GM19240 (cell line): ENCODE results near the gene OTUD1.
"Not testable (repeated sequence)": the region's sequence is repeated elsewhere in the genome, so short reads cannot be mapped to it uniquely, and the experiment has no call there.

Source experiments
- DNase-seq: peaks from one replicate; pipeline ENCODE4 v3.0.0; 2011; ENCODE audit warnings: low spot score; ENCODE audit not compliant: insufficient read length

The OTUD1 gene, protein sequence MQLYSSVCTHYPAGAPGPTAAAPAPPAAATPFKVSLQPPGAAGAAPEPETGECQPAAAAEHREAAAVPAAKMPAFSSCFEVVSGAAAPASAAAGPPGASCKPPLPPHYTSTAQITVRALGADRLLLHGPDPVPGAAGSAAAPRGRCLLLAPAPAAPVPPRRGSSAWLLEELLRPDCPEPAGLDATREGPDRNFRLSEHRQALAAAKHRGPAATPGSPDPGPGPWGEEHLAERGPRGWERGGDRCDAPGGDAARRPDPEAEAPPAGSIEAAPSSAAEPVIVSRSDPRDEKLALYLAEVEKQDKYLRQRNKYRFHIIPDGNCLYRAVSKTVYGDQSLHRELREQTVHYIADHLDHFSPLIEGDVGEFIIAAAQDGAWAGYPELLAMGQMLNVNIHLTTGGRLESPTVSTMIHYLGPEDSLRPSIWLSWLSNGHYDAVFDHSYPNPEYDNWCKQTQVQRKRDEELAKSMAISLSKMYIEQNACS

DNA sequence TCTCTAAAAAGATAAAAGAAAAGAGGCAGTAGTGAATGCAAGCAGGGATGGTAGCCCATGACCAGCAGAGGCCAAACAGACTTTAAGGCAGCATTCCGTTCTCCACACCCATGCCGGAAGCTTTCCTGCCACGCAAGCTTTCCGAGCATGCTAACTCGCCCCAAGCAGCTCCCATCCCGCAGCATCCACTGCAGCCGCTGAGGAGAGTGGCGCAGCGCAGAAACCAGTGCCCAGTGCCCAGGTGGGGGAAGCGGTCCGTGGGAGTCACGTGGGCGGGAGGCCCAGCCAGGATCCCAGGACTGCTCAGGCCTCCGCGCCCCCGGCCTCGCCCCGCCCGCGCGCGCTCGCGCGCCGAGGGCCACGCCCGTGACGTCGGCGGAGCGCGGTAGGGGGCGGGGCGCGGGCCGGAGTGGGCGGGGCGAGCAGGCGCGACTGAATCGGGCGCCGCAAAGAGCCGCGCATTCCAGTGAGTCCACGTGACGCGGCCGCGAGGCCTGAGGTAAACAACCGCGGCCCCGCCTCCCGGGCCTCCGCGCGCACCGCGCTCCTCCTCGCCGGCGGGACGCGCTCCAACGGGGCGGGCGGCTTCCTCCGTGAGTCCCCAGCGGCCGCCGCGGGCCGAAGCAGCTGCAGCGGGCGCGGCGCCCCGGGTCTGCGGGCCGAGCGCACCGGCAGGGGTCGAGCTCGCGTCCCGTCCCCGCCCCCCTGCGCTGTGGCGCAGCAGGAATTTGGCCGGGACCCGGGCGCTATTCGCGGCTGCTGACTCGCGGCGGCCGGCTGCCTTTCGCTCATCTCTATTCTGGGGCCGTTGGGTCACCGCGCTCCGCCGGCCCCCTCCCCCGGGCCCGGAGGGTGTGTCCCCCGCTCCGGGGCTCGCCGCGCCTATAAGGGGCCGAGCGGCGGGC is at the start of gene OTUD1:
Gene OTUD1 (plus strand): TSS at position 529 of the 905 bp plus-strand sequence. CDS start 383 bp downstream, outside the sequence.
- DNase-seq: peak; percentile 77

DNA sequence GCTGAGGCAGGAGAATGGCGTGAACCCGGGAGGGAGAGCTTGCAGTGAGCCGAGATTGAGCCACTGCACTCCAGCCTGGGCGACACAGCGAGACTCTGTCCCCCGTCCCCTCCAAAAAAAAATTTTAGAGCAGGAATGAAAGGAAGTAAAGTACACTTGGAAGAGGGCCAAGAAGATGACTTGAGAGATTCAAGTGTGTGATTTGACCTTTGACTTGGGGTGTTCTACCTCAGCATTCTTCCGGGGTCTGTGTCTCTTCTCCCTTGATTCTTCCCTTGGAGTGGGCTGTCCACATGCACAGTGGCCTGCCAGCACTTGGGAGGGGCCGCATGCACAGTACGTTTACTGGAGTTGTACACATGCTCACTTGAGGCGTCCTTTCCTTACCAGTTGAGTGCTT is 48.5 kb upstream of the OTUD1 start:
- not testable (repeated sequence) for DNase-seq

DNA sequence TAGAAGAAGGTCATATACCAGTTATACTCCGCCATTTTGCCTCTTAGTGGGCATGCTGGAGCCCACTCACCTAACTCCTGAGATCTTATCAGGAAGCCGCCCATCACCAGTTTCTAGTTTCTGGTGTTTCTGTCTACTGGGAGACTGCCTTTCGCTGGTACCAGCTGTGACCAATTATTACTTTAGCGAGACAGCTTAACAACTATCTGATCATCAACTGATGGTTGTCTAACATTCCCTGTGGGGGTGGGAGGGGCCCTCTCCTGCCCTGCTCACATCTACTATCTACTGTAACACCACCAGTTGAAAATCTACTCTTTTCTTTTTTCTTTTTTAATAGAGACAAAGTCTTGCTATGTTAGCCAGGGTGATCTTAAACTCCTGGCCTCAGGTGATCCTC is 48.1 kb upstream of the OTUD1 start:
- DNase-seq: no peak

DNA sequence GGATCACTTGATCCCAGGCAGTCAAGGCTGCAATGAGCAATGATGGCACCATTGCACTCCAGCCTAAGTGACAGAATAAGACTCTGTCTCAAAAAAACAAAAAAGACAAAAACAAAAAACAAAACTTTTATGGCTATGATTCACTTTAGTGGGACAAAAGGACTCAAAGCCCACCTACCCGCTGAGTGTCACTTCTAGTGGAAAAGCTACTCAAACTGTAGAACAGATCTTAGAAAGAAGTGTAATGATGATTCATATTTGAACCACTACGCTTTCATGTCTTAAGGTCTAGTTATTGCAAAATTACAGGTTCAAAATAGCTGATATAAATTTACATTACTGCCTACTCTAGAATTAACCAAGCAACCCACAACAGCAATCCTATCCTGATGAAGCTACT is 47.1 kb upstream of the OTUD1 start:
- DNase-seq: no peak

DNA sequence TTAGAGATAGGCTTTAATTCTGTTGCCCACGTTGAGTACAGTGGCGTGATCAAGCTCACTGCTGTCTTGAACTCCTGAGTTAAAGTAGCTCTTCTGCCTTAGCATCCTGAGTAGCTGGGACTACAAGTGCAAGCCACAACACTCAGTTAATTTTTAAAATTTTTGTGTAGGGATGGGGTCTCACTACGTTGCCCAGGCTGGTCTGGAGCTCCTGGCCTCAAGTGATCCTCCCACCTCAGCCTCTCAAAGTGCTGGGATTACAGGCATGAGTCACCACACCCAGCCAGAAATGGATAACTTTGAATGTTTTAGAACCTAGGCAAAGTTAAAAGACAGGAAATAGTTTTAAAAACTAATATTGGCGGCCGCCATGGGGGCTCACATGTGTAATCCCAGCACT is 43.9 kb upstream of the OTUD1 start:
- no peak for DNase-seq

DNA sequence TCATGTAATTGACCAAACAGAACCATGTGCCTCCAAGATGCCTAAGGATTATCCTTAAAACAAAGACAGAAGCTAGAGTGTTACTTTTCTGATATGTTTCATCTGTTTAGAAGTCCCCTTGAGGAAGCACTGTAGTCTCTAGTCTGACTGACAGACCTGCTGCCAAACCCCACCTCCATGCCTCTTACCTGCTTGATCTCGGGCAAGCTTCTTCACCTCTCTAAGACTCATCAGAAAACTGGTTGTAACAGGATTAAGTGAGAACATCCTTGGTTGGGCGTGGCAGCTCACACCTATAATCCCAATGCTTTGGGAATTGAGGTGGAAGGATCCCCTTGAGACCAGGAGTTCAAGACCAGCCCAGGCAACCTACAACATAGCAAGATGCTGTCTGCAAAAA is 42.2 kb upstream of the OTUD1 start:
- no peak for DNase-seq

DNA sequence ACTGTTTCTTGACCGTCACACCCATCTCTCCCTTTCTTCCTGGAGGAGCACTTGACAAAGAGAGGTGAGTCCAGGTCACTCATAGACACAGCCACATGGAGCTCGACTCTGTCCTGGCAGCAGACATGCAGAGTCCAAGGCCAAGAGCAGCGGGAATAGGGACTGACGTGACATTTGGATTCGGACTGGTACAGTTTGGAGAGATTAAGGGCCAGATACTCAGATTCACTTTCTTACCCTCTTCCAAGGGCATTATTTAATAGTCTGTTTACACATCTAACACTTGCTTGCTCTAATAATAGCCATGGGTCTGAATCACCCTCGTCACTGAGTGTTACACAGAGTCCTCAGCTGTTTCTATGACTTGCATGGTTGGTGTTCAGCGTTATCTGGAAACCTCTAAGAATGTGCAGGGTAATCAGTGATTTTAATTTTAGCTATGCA is 39.2 kb upstream of the OTUD1 start:
- no peak for DNase-seq

DNA sequence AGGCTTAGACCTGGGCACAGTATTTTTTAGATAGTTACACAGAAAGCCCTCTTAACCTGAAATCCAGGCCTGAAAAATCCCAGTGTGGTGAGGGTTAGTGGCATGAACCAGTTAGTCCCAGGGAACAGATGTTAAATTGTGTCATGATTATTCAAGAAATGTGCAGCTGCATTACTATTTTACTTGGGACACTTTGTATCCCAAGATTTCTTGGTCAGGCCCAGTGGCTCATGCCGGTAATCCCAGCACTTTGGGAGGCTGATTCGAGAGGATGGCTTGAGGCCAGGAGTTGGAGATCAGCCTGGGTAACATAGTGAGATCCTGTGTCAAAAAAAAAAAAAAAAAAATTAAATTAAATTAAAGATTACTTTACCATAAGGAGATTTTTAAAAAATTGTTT is 36.0 kb upstream of the OTUD1 start:
- DNase-seq: no peak

DNA sequence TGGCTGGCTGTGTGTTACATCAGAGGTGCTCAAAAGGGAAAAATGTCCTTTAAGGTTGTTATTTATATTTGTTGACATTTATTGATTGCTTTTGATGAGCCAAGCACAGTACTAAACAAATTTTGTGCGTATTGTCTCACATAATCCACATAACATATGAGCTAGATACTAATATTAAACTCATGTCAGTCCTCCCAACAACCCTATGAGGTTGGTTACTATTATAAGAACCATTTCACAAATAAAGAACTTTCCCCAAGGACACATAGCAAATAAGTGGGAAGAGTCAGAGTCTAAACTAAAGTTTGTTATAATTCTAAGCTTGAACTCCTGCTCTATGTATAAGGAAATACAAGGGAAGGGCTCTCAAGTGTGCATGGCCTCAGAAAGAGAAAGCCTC is 35.6 kb upstream of the OTUD1 start:
- no peak for DNase-seq

DNA sequence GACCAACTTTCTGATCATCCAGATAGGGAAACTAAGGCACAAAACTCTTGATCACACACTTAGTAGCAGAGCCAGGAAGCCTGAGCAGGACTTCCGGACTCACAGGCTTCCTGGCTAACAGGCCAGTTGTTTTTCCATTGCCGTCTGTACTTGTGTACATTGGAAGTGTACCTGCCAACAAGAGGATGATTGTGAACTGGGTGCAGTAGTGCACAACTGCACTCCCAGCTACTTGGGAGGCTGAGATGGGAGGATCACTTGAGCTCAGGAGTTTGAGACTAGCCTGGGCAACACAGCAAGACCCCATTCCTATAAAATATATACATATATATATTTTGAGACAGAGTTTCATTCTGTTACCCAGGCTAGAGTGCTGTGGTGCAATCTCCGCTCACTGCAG is 35.2 kb upstream of the OTUD1 start:
- no peak for DNase-seq

DNA sequence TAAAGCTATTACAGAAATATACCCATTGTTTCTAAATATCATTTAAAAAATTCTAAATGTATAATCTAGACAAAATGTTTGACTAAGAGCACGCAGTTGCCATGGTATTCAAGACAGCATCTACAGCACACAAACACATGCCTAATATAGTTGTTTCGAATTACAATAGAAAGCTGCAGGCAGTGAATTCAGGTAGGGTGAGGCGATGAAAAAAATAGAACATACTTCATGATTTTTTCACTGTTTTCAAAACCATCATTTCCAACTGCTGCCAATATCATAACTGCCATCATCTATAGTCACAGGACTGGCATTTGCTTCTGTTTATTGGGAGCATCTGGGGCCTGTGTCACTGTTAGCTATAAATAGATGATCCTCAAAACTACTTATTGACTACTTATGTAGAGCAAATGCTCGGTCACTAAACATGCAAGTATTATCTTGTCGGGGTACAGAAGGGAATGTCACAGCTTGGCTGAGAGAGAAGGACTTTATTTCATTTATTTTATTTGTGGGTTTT is 34.4 kb upstream of the OTUD1 start:
- DNase-seq: no peak

DNA sequence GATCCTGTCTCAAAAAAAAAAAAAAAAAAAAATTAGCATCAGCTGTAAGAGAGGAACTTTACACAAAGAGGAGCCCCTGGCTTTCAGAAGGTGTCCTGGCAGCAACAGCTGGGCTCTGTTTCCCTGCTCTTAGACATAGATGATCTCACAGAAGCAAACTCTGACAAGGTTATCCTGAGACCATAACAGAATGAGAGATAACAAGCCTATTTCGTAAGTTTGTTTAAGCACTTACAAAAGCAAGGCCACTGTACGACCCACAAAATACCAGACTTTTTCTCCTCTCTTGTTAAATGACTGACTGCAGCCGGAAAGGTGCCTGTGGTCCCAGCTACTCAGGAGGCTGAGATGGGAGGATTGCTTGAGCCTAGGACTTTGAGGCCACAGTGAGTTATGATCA is 33.3 kb upstream of the OTUD1 start:
- DNase-seq: no peak

DNA sequence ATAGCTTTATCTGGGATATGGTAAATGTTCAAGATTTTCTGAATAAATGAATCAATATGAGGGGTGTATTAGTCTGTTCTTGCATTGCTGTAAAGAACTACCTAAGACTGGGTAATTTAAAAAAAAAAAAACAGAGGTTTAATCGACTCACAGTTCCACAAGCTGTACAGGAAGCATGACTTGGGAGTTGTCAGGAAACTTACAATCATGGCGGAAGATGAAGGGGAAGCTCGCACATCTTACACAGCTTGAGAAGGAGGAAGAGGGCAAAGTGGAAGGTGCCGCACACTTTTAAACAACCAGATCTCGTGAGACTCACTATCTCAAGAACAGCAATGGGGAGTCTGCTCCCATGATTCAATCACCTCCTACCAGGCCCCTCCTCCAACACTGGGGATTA is 32.5 kb upstream of the OTUD1 start:
- no peak for DNase-seq

DNA sequence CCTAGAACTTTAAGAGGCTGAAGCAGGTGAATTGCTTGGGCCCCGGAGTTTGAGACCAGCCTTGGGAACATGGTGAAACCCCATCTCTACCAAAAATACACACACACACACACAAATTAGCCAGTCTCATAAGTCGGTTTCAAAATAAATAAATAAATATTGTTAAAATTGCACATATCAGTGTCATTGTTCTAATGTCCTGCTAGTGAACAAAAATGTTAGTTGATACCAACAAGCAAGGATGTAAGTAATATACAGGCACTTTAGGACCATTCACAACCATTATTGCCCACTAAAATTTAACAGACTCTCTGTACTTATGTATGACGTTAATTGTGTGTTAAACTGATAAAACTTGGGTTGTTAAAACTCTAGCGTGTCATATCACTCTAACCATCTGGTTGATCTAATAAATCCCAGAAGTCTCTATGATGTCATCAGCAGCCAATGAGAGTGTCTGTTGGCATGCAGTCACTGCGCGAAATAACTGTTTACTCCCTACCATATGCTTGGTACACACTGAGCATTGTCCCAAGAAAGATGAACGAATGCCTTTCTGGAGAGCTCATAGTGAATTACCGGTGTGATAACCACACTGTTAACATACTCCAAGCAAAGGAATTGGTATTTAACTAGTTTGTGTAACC is 30.4 kb upstream of the OTUD1 start:
- DNase-seq: no peak

DNA sequence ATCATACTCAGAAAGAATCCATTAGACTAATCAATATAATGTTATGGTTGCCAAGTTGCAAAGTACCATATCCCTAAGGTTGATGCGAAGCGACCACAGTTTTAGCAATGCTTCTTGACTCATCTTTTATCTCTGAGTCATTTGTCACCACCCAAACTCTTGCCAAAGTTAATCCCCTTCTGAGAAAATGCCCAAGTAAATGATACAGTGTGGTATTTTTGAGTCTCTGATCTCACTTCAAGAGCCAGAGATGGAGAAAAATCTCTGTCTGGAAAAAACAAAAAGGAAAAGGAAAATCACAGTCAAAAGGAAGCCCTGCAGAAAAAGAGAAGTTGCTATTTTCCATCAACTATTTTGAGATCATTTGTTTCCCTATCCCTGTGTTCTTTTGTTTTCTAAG is 26.7 kb upstream of the OTUD1 start:
- no peak for DNase-seq

DNA sequence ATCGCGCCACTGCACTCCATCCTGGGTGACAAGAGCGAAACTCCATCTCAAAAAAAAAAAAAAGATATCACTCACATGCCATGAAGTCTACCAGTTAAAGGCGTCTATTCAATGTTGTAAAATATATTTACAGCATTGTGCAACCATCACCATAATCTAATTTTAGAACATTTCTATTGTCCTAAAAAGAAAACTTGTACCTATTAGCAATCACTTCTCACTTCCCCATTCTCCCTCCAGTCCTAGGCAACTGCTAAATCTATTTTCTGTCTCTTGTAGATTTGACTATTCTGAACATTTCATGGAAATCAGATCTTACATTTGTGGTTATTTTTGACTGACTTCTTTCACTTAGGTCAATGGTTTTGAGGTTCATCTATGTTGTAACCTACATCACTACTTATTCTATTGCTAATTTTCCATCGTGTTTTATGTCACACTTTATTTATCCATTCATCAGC is 25.2 kb upstream of the OTUD1 start:
- DNase-seq: no peak

DNA sequence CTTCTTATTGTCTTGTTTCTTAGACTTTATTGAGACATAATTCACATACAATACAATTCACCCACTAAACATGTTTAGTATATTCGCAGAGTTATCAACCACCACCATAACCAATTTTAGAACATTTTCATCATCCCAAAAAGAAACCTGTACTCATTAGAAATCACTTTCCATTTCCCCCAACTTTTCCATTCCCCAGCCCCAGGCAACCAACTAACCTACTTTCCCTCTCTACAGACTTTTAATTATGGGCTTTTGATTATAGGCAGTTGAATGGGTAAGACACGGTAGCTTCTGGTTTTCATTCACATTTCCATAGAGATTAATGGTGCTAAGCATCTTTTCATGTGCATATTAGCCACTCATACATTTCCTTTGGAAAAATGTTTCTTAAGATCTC is 24.2 kb upstream of the OTUD1 start:
- DNase-seq: no peak

DNA sequence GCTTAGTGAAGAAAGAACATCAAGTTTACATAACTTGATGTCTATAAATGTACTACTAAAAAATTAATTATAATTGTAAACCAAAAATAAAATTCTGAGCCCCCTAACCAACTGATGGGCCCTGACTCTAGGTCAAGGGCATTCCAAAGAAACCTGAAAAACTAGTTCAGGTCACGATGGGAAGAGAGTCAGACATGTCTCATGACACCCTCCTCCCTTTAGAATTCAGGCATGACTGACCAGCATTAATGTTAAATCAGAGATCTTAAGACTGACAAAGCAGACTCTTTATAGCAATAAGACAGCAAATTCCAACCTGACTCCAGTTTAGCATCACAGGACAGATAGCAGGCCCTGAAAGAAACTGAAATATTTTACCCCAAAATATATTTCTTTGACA is 21.6 kb upstream of the OTUD1 start:
- no peak for DNase-seq

DNA sequence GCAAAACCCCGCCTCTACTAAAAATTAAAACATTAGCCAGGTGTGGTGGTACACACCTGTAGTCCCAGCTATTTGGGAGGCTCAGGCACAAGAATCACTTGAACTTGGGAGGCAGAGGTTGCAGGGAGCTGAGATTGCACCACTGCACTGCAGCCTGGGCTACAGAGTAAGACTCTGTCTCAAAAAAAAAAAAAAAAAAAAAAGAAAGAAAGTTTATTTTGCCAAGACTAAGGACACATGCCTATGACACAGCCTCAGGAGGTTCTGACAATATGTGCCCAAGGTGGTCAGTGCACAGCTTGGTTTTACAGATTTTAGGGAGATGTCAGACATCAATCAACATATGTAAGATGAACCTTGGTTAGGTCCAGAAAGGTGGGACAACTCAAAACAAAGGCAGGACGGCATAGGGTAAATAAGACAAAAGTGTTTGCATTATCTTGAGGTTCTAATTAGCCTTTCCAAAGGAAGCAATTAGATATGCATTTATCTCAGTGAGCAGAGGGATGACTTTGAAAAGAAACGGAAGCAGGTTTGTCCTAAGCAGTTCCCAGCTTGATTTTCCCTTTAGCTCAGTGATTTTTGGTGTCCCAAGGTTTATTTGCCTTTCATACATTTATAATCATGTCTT is 20.7 kb upstream of the OTUD1 start:
- DNase-seq: no peak

DNA sequence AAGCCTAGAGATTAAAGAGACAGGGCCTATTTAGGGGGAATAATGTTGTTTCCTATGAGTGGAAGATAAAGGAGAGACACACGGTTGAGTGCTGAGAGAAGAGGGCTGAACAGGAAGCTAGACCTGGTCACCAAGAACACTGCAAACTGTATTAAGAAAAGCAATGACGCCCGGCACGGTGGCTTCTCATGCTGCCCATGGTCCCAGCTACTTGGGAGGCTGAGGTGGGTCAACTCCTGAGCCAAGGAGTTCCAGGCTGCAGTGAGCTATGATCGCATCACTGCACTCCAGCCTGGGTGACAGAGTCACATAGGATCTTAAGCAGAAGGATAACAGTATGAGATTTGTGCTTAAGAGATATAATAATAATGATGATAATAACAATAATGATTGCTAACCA is 19.7 kb upstream of the OTUD1 start:
- DNase-seq: no peak
